NCI-H345 (cell line): Measurements from ENCODE around the gene YY1AP1.
"Not testable (repeated sequence)": the region's sequence is repeated elsewhere in the genome, so short reads cannot be mapped to it uniquely, and the experiment has no call there.

Experiments
- DNase-seq: peaks from one replicate; lab custom pipeline; 2025; lab: John Stamatoyannopoulos, UW

The YY1AP1 gene

DNA sequence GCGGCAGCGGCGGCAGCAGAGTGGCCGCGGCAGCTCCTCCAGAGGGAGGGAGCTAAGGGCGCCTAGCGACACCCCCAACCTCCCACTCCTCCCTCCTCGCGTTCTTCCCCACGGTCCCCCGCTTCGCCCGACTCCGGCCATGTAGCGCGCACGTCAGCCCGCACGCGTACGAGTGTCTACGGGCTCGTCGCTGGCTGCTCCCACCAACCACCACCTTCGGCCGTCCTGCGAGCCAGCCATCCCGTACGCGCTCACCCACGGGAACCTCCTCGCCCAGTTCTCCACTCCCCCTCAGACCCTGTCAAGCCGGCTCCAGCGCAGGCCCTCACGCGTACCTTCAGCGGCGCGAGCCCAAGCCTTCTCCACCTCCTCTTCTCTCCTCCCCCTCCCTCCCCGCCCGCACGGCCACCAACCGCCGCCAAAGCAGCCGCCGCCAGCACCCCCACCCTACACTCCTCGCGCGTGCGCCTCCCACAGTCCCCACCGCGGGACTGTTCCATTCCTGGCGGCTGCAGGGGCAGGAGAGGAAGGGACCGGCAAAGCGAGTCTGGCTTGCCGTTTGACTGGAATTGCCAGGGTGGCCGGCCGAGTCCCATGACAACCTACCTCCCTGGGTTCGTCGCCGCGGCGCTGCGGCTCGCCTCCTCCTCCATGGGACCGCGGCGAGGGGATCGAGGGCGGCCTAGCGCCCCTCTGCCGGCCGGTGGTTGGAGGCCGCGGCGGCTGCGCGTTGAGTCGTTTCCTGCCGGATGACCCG lies at the start of gene YY1AP1:
Gene YY1AP1 (minus strand): TSS at position 451 of the 757 bp plus-strand sequence. CDS start 8,338 bp downstream, outside the sequence.
- DNase-seq, result peak; percentile 97

- DNase-seq, result peak; percentile 44
These were observed 40.7 kb upstream of the YY1AP1 start for GRCh38 chr1:155729031-155729898.

- no peak for DNase-seq
These were observed 36.6 kb upstream of the YY1AP1 start for GRCh38 chr1:155725142-155725541.

DNA sequence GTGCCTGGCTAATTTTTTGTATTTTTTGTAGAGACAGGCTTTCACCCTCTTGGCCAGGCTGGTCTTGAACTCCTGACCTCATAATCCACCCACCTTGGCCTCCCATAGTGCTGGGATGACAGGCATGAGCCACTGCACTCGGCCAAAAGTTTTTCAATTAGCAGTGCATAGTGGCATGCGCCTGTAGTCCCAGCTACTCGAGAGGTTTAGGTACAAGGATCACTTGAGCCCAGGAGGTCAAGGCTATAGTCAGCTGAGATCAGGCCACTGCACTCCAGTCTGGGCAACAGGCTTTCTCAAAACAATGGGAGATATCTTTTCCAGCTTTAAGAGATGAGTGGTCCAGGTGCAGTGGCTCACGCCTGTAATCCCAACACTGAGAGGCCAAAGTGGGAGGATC lies 31.1 kb upstream of the YY1AP1 start:
- DNase-seq, result no peak

- DNase-seq, result not testable (repeated sequence)
These were observed 30.0 kb upstream of the YY1AP1 start for GRCh38 chr1:155718524-155719115.

- no peak for DNase-seq
These were observed 28.5 kb upstream of the YY1AP1 start for GRCh38 chr1:155717041-155717440.

- no peak for DNase-seq
These were observed 27.2 kb upstream of the YY1AP1 start for GRCh38 chr1:155715777-155716176.

DNA sequence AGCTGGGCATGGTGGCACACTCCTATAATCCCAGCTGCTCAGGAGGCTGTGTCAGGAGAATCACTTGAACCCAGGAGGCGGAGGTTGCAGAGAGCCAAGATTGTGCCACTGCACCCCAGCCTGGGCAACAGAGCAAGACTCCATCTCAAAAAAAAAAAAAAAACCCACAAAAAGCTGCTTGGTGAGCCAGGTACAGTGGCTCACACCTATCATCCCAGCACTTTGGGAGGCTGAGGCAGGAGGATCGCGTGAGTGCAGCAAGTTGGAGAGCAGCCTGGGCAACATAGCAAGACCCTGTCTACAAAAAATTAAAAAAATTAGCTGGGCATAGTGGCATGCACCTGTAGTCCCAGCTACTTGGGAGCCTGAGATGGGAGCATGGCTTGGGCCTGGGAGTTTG lies 26.5 kb upstream of the YY1AP1 start:
- not testable (repeated sequence) for DNase-seq

DNA sequence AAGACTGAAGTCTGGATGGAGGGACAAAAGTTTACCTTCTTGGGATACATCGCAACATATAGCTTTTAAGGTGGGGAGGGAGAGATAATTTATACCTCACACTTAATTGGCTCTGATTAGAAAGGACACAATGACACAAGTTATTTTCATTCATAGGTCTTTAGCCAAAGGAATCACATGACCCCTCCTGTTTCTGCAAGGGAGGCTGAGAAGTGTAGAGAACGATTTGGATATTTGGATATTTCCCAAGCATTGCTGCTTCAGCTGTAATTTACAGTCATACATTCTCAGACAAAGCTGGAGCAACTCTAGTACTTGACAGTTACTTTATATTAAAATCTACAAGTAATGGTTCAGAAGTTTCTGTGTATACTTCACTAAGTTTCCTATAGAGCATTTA lies 24.5 kb upstream of the YY1AP1 start:
- no peak for DNase-seq

- not testable (repeated sequence) for DNase-seq
These were observed 24.1 kb upstream of the YY1AP1 start for GRCh38 chr1:155712636-155713035.

DNA sequence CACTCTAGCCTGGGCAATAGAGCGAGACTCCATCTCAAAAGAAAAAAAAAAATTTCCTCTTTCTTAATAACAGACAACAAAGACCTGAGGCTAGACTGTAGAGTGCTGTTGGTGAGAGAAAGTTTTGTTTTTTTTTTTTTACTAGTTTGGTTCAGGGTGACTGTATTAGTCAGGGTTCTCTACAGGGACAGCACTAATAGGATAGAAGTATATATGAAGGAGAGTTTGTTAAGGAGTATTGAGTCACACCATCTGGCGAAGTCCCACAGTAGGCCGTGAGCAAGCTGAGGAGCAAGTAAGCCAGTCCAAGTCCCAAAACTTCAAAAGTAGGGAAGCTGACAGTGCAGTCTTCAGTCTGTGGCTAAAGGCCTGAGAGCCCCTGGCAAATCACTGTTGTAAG lies 22.9 kb upstream of the YY1AP1 start:
- not testable (repeated sequence) for DNase-seq

- no peak for DNase-seq
These were observed 20.8 kb upstream of the YY1AP1 start for GRCh38 chr1:155709391-155709790.

DNA sequence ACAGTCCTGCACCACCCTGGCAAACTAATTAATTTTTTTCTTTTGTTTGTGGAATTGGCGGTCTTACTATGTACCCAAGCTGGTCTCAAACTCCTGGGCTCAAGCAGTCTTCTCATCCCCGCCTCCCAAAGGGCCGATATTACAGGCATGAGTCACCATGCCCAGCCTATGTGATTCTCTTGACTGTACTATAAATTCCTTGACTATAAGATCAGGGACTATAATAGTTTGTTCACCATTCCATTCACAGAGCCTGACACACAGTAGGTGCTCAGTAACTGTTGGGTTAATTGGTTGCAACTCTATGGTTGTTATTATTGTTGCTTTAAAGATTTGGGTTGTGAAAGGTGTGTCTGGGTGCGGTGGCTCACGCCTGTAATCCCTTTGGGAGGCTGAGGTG lies 17.6 kb upstream of the YY1AP1 start:
- no peak for DNase-seq

DNA sequence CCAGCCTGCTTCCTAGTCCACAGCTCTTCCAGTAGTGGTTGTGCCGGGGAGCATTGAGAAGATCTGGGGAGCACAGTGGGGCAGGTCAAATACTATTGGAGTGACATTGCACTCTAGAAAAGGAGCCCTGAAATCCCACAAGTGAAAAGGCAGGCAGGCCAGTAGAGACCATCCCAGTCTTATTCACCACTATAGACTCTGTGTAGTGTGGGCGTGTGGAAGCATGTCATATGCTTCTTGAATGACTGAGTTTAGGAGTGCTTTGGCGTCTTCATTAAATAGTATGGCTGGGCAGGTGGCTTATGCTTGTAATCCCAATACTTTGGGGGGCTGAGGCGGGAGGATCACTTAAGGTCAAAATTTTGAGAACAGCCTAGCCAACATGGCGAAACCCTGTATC lies 15.8 kb upstream of the YY1AP1 start:
- not testable (repeated sequence) for DNase-seq

- DNase-seq, result no peak
These were observed 14.6 kb upstream of the YY1AP1 start for GRCh38 chr1:155703216-155703615.

DNA sequence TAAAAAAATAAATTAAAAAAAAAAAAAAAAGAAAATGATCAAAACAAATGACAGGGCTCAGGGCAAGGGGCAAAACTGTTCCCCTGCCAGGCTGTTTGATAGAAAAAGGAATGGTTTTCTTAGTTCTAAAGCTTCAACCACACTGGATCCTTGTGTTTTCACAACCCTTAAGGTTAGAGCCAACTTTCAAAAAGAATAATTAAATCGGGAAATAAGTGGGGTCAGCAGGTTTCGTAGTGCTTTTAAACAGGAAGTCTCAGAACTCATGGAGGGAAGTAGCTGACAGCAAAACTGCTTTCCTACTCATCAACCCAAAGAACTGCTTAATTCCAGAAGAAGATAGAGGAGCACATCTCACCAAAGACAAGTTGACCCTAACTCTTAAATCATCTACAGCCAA lies 13.1 kb upstream of the YY1AP1 start:
- DNase-seq, result not testable (repeated sequence)

- not testable (repeated sequence) for DNase-seq
These were observed 10.5 kb upstream of the YY1AP1 start for GRCh38 chr1:155699062-155699461.

GRCh38 chr1:155698382-155699038 lies 9.9 kb upstream of the YY1AP1 start:
- DNase-seq, result no peak

- DNase-seq, result not testable (repeated sequence)
These were observed 9.0 kb upstream of the YY1AP1 start for GRCh38 chr1:155697616-155698015.

DNA sequence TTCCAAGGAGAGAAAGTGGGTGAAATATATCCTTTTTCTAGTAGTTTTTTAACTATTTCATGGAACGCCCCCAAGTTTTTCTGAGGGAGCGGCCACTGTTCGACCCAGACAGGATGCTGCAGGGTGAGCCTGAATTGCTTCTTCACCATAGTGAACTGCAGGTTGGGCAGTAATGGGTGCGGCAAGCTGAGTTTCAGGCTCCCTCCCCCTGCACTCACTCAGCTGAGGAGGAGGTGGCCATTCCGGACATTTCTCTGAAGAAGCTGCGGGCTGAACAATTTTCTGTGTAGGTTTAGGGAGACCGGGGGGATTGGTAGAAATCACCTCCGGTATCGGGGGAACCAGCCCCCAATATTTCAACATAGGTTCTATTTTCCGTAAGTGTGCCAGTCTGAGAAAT lies 8.5 kb upstream of the YY1AP1 start:
- no peak for DNase-seq

DNA sequence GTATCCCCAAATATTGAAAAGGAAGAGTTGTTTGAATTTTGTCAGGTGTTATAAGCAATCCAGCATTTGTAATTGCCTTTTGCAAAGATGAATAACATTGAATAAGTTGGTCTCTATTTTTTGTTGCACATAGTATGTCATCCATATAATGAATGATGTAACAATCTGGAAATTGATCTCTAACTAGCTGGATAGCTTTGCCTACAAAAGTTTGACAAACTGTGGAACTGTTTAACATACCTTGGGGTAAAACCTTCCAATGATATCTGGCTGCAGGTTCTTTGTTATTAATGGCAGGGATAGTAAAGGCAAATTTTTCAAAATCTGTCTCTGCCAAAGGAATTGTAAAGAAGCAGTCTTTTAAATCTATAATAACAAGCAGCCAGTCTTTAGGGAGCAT lies 8.0 kb upstream of the YY1AP1 start:
- DNase-seq, result no peak

DNA sequence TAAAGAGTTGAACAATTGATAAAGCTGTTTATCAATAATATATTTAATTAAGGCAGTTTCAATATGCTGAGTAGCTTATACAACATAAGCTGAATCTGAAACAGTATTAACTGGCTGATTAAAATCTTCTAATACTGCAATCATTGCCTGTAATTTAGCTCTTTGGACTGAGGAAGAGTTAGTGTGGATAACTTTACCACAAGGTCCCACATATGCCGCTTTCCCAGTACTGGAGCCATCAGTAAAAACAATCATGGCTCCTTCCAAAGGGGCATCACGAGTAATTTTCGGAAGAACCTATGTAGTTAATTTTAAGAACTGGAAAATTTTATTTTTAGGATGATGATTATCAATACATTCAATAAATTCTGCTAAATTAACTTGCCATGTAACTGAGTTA lies 7.0 kb upstream of the YY1AP1 start:
- no peak for DNase-seq
